OCI-LY7 (cell line): Measurements from ENCODE around the gene PCID2. TPM values are rescaled to one million over a fixed set of nuclear protein-coding genes. Genes with fewer than 3 reads are reported as not detected.

Experiments used
- BruUV-seq: library from RNA; stranded (reverse); fragments of 400-500 nt; replicated peaks from 2 replicates; lab custom pipeline; 2021; lab: Mats Ljungman, UMichigan
- CTCF ChIA-PET: fragments of 300-600 bp; sonication (Branson Sonifier 250); formaldehyde crosslinking; loops from one replicate; lab custom pipeline; 2022; ENCODE audit warnings: antibody characterized with exemption; ENCODE audit not compliant: unreplicated experiment; lab: Charles Lee
- POLR2A ChIA-PET: fragments of 300-600 bp; sonication (Branson Sonifier 250); formaldehyde crosslinking; loops from one replicate; lab custom pipeline; 2022; ENCODE audit warnings: antibody characterized with exemption; lab: Charles Lee
- DNase-seq: peaks from one replicate; pipeline ENCODE4 v3.0.0-alpha.2; 2015; ENCODE audit warnings: low spot score
- H2AFZ ChIP-seq: fragments of 200-600 bp; sonication (generic), shearing (Covaris generic); 2 replicates; pipeline ENCODE4 v1.6.1; 2014; ENCODE audit warnings: mild to moderate bottlenecking, antibody characterized with exemption, low read length, moderate library complexity
- H3K27ac ChIP-seq: fragments of 200-600 bp; sonication (generic); 2 replicates; pipeline ENCODE4 v1.5.1; 2014; ENCODE audit warnings: mixed run types, low read depth, mild to moderate bottlenecking, moderate library complexity, low read length, inconsistent platforms; ENCODE audit not compliant: poor library complexity, severe bottlenecking
- H3K36me3 ChIP-seq: fragments of 200-600 bp; sonication (generic); 2 replicates; pipeline ENCODE4 v1.6.1; 2014; ENCODE audit warnings: mild to moderate bottlenecking, antibody characterized with exemption, low read length, moderate library complexity, mixed read lengths; ENCODE audit not compliant: insufficient read depth
- H3K4me1 ChIP-seq: fragments of 200-600 bp; sonication (generic); 2 replicates; pipeline ENCODE4 v1.5.1; 2014; ENCODE audit warnings: mild to moderate bottlenecking, low read length; ENCODE audit not compliant: insufficient read depth, poor library complexity, severe bottlenecking
- H3K4me2 ChIP-seq: fragments of 200-600 bp; sonication (generic); 2 replicates; pipeline ENCODE4 v1.6.1; 2014; ENCODE audit warnings: mild to moderate bottlenecking, low read length
- H3K4me3 ChIP-seq: fragments of 200-600 bp; sonication (generic); 2 replicates; pipeline ENCODE4 v1.5.1; 2014; ENCODE audit warnings: mild to moderate bottlenecking, low read depth, low read length; ENCODE audit not compliant: poor library complexity, severe bottlenecking
- H3K79me2 ChIP-seq: fragments of 200-600 bp; sonication (generic); 2 replicates; pipeline ENCODE4 v1.6.1; 2016; ENCODE audit warnings: low read depth, mild to moderate bottlenecking, low read length, moderate library complexity, mixed read lengths; ENCODE audit not compliant: insufficient read depth
- H3K9me2 ChIP-seq: fragments of 200-600 bp; sonication (generic); 2 replicates; pipeline ENCODE4 v1.6.1; 2016; ENCODE audit warnings: mild to moderate bottlenecking, low read length, mixed read lengths; ENCODE audit not compliant: insufficient read depth
- H3K9me3 ChIP-seq: fragments of 200-600 bp; sonication (generic); 2 replicates; pipeline ENCODE4 v1.6.1; 2014; ENCODE audit warnings: mild to moderate bottlenecking, mixed run types, low read length, mixed read lengths
- H4K20me1 ChIP-seq: fragments of 200-600 bp; sonication (generic); 2 replicates; pipeline ENCODE4 v1.6.1; 2014; ENCODE audit warnings: mild to moderate bottlenecking, antibody characterized with exemption, low read length, moderate library complexity, mixed read lengths; ENCODE audit not compliant: insufficient read depth
- EZH2phosphoT487 ChIP-seq: fragments of 200-600 bp; sonication (generic); IDR thresholded peaks from 2 replicates; pipeline ENCODE4 v1.6.1; 2018; ENCODE audit warnings: low read depth, borderline replicate concordance, mild to moderate bottlenecking, mixed run types, antibody characterized with exemption, low read length, moderate library complexity, mixed read lengths
- intact Hi-C: fragments of 100-400 bp; cut with micrococcal nuclease; formaldehyde crosslinking; loops from one replicate; pipeline ENCODE4 v1.10.0; 2022; ENCODE audit not compliant: unreplicated experiment
- total RNA-seq, 2 experiments: library from RNA; depleted of rRNA in 1 of 2; stranded (reverse); fragments of >200 nt in 1 of 2; shearing (Covaris generic) in 1 of 2; gene quantifications; 2 replicates each; pipeline ENCODE4 v1.2.3, GENCODE V29; 2014 to 2022
- TF ChIP-seq, protein P1 (sequence below): fragments of 200-600 bp; sonication (generic); conservative IDR thresholded peaks from 2 replicates; pipeline ENCODE4 v1.5.1; 2014; ENCODE audit warnings: mild to moderate bottlenecking, antibody characterized with exemption, low read length, moderate library complexity, mixed read lengths

Gene PCID2
- total RNA-seq, 2 experiments from 2014 or later = 30.2 to 41.9 TPM

GRCh38 chr13:113153810-113154748, 54.4 kb downstream of the PCID2 start:
- intact Hi-C loops = no loop called here
- Histone ChIP-seq H3K79me2 (no peaks in the 10 kb centered on the region), H3K4me3 (peak overlapping the region; percentile 55), H3K27ac (no peak overlapping the region), H2AFZ (peak overlapping the region; percentile 78; the same call in 1 of the 2 replicates), H3K9me2 (no peaks in the 10 kb centered on the region), H3K36me3 (no peaks in the 10 kb centered on the region), H3K4me2 (peak overlapping the region; percentile 82), H4K20me1 (no peaks in the 10 kb centered on the region), H3K9me3 (no peaks in the 10 kb centered on the region), H3K4me1 (peaks cover 3% of the 10 kb centered on the region)
- no peak for TF ChIP-seq EZH2phosphoT487
- TF ChIP-seq, protein P1, sequence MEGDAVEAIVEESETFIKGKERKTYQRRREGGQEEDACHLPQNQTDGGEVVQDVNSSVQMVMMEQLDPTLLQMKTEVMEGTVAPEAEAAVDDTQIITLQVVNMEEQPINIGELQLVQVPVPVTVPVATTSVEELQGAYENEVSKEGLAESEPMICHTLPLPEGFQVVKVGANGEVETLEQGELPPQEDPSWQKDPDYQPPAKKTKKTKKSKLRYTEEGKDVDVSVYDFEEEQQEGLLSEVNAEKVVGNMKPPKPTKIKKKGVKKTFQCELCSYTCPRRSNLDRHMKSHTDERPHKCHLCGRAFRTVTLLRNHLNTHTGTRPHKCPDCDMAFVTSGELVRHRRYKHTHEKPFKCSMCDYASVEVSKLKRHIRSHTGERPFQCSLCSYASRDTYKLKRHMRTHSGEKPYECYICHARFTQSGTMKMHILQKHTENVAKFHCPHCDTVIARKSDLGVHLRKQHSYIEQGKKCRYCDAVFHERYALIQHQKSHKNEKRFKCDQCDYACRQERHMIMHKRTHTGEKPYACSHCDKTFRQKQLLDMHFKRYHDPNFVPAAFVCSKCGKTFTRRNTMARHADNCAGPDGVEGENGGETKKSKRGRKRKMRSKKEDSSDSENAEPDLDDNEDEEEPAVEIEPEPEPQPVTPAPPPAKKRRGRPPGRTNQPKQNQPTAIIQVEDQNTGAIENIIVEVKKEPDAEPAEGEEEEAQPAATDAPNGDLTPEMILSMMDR = no peak
- DNase-seq = peak; percentile 66
- CTCF ChIA-PET = interaction anchor here (0.6 kb wide), 1 partner anchor 867 kb away, joined by 3 read pairs; no protein-coding TSS in a partner anchor
- POLR2A ChIA-PET = interaction anchor here (0.6 to 0.7 kb wide), 2 partner anchors 18 to 55 kb away, joined by 3 read pairs; no protein-coding TSS in a partner anchor
- BruUV-seq = no TSS peak

- Histone ChIP-seq H3K4me1 (peaks cover 3% of the 10 kb centered on the region), H4K20me1 (no peaks in the 10 kb centered on the region), H3K79me2 (no peaks in the 10 kb centered on the region), H3K36me3 (no peaks in the 10 kb centered on the region), H3K4me2 (peak overlapping the region; percentile 82), H3K4me3 (peak overlapping the region; percentile 55), H2AFZ (peak overlapping the region; percentile 78; the same call in 1 of the 2 replicates), H3K9me2 (no peaks in the 10 kb centered on the region), H3K27ac (no peak overlapping the region), H3K9me3 (no peaks in the 10 kb centered on the region)
- DNase-seq = peak; percentile 4
- BruUV-seq = no TSS peak
- ChIA-PET POLR2A (interaction anchor here (0.6 kb wide), 2 partner anchors 17 to 180 kb away, joined by 3 read pairs; no protein-coding TSS in a partner anchor), CTCF (no interaction called here)
- TF ChIP-seq, protein P1 = no peak
- no peak for TF ChIP-seq EZH2phosphoT487
- intact Hi-C loops = no loop called here
These were observed 55.3 kb downstream of the PCID2 start for GRCh38 chr13:113152984-113153809.
